GM12878 (cell line): ENCODE results near the gene CYSLTR2. TPM values are rescaled to one million over a fixed set of nuclear protein-coding genes. Genes with fewer than 3 reads are reported as not detected.

ENCODE experiments used
- ATAC-seq: fragments of 200-7000 bp; cut with Tn5 transposase; 3 replicates; pipeline ENCODE4 v1.9.1; 2020; ENCODE audit warnings: mild to moderate bottlenecking, moderate library complexity
- BruUV-seq: library from RNA; stranded (reverse); fragments of 400-500 nt; replicated peaks from 2 replicates; lab custom pipeline; 2021; lab: Mats Ljungman, UMichigan
- CTCF ChIA-PET: fragments of 300-600 bp; sonication (Branson Sonifier 250); formaldehyde crosslinking; extraction: SDS; loops from one replicate; lab custom pipeline; 2021; ENCODE audit warnings: inconsistent platforms; lab: Yijun Ruan, JAX
- POLR2A ChIA-PET: fragments of 350-600 bp; formaldehyde crosslinking; extraction: SDS; loops from one replicate; lab custom pipeline; 2021; ENCODE audit warnings: inconsistent platforms; lab: Charles Lee
- RAD21 ChIA-PET: fragments of 300-600 bp; sonication (Branson Sonifier 250); formaldehyde crosslinking; loops from one replicate; lab custom pipeline; 2023; ENCODE audit warnings: antibody characterized with exemption; ENCODE audit not compliant: unreplicated experiment; lab: Charles Lee
- SMC1A ChIA-PET: fragments of 300-600 bp; sonication (Branson Sonifier 250); formaldehyde crosslinking; loops from one replicate; lab custom pipeline; 2023; ENCODE audit not compliant: unreplicated experiment, uncharacterized antibody; lab: Charles Lee
- DNase-seq: peaks from one replicate; pipeline ENCODE4 v3.0.0-alpha.2; 2011; ENCODE audit warnings: low read depth, low spot score
- FAIRE-seq: peaks from 3 replicates; lab custom pipeline; 2011; peaks lifted over from hg19 to GRCh38; lab: Jason Lieb, UNC
- H2AFZ ChIP-seq: 2 replicates; pipeline ENCODE4 v1.6.0; 2011; ENCODE audit warnings: low read depth, low read length, control low read depth; ENCODE audit not compliant: control insufficient read depth
- H3K27ac ChIP-seq: 2 replicates; pipeline ENCODE4 v1.5.1; 2011; ENCODE audit warnings: control low read depth; ENCODE audit not compliant: control insufficient read depth, insufficient read depth
- H3K27me3 ChIP-seq, 2 experiments: replicated peaks in 1 of 2; 2 replicates each; pipeline versions ENCODE4 v1.6.0 to v1.6.1; 2011; ENCODE audit warnings: low read length in 1 of 2; ENCODE audit not compliant: control insufficient read depth in 2 of 2, insufficient read depth in 2 of 2
- H3K36me3 ChIP-seq, 2 experiments: 2 replicates each; pipeline ENCODE4 v1.5.1; 2011; ENCODE audit warnings: low read length in 1 of 2; ENCODE audit not compliant: control insufficient read depth in 2 of 2, insufficient read depth in 2 of 2
- H3K4me1 ChIP-seq: 2 replicates; pipeline ENCODE4 v1.6.1; 2011; ENCODE audit warnings: mild to moderate bottlenecking, low read length, moderate library complexity, mixed read lengths; ENCODE audit not compliant: control insufficient read depth, insufficient read depth
- H3K4me2 ChIP-seq: 2 replicates; pipeline ENCODE4 v1.6.0; 2011; ENCODE audit warnings: control low read depth; ENCODE audit not compliant: control insufficient read depth, insufficient read depth
- H3K4me3 ChIP-seq: fragments of 200-600 bp; sonication (generic); 2 replicates; pipeline ENCODE4 v1.5.1; 2016
- H3K79me2 ChIP-seq: 2 replicates; pipeline ENCODE4 v1.6.0; 2011; ENCODE audit warnings: low read length; ENCODE audit not compliant: control insufficient read depth, insufficient read depth
- H3K9ac ChIP-seq: 2 replicates; pipeline ENCODE4 v1.8.0; 2011; ENCODE audit warnings: low read length, control low read depth, mixed read lengths; ENCODE audit not compliant: control insufficient read depth, insufficient read depth
- H3K9me3 ChIP-seq: replicated peaks from 3 replicates; pipeline ENCODE4 v1.5.1; 2011; ENCODE audit warnings: mild to moderate bottlenecking, low read length; ENCODE audit not compliant: control insufficient read depth, insufficient read depth
- H4K20me1 ChIP-seq: 2 replicates; pipeline ENCODE4 v1.6.0; 2011; ENCODE audit not compliant: control insufficient read depth, insufficient read depth
- EZH2 ChIP-seq: IDR thresholded peaks from 2 replicates; pipeline ENCODE4 v1.6.1; 2012; ENCODE audit warnings: low read depth, mild to moderate bottlenecking, control low read depth, inconsistent platforms, low read length, borderline replicate concordance; ENCODE audit not compliant: control insufficient read depth
- IKZF2 ChIP-seq, 2 experiments: fragments of 450-650 bp; IDR thresholded peaks; 2 replicates each; pipeline ENCODE4 v1.6.1; 2017; ENCODE audit warnings: mild to moderate bottlenecking in 2 of 2, moderate library complexity in 2 of 2
- NFIC ChIP-seq: IDR thresholded peaks from 2 replicates; pipeline ENCODE4 v1.6.1; 2012; ENCODE audit warnings: low read depth, mild to moderate bottlenecking, inconsistent platforms, low read length, moderate library complexity
- NFYA ChIP-seq: IDR thresholded peaks from 2 replicates; pipeline ENCODE4 v1.6.1; 2011; ENCODE audit warnings: low read depth, mild to moderate bottlenecking, low read length, improper control_type of control experiment, borderline replicate concordance
- SIX5 ChIP-seq: IDR thresholded peaks from 2 replicates; pipeline ENCODE4 v1.6.1; 2011; ENCODE audit warnings: mild to moderate bottlenecking, low read depth, low read length, moderate library complexity; ENCODE audit not compliant: severe bottlenecking
- SREBF2 ChIP-seq: IDR thresholded peaks from 2 replicates; pipeline ENCODE4 v1.6.1; 2012; ENCODE audit warnings: mild to moderate bottlenecking, low read length
- SUPT20H ChIP-seq: IDR thresholded peaks from 2 replicates; pipeline ENCODE4 v1.6.1; 2011; ENCODE audit warnings: low read depth, mild to moderate bottlenecking, low read length, moderate library complexity, borderline replicate concordance; ENCODE audit not compliant: control insufficient read depth
- WGBS: methylation state at CpG from one replicate; pipeline ENCODE4 v1.1.6; 2016; ENCODE audit warnings: low lambda C conversion rate; ENCODE audit not compliant: insufficient replicate concordance, insufficient coverage; ENCODE audit errors: missing lambda C conversion rate; 5-methylcytosine and 5-hydroxymethylcytosine counted together
- in situ Hi-C: fragments of 300-500 bp; cut with MboI; formaldehyde crosslinking; loops from 9 replicates; pipeline ENCODE4 v1.14.3; 2018; ENCODE audit warnings: mixed read lengths
- intact Hi-C: fragments of 100-400 bp; cut with micrococcal nuclease; formaldehyde crosslinking; loops from one replicate; pipeline ENCODE4 v1.14.2; 2022; ENCODE audit not compliant: unreplicated experiment
- polyA plus RNA-seq, 11 experiments: library from polyadenylated mRNA; depleted of rRNA in 4 of 11; unstranded in 6 of 11; stranded (reverse) in 5 of 11; fragments of >200 nt; fragmentation: Nextera tagmentation in 4 of 11; fragmentation: Illumina TruSeq in 1 of 11; extraction: Ambion mirVana in 4 of 11; extraction: Trizol in 1 of 11; gene quantifications; 1 replicate in 1 of 11; 2 replicates in 10 of 11; pipeline versions ENCODE4 v1.2.1 to v1.2.3, GENCODE V29; 2011 to 2016; ENCODE audit warnings: inconsistent platforms in 2 of 11, missing spikeins in 2 of 11, low read depth in 1 of 11
- total RNA-seq, 4 experiments: library from RNA; depleted of rRNA in 3 of 4; stranded (reverse); fragments of >200 nt in 3 of 4; fragmentation: Illumina TruSeq in 1 of 4; extraction: Trizol in 1 of 4; gene quantifications; 2 replicates each; pipeline versions ENCODE4 v1.2.1 to v1.2.3, GENCODE V29; 2013 to 2021
- TF ChIP-seq, protein P1 (sequence below): fragments of 450-650 bp; IDR thresholded peaks from 2 replicates; pipeline ENCODE4 v1.6.1; 2017; ENCODE audit warnings: mild to moderate bottlenecking, moderate library complexity
- TF ChIP-seq, protein P2 (sequence below): IDR thresholded peaks from 2 replicates; pipeline ENCODE4 v1.6.1; 2011; ENCODE audit warnings: borderline replicate concordance, low read depth, mild to moderate bottlenecking, moderate library complexity, low read length; ENCODE audit not compliant: insufficient read depth, poor library complexity, severe bottlenecking

The CYSLTR2 gene
- total and polyA plus RNA-seq, 10 of the 15 experiments (the other 5 are each of a cell fraction or from before 2014, with no cell fraction given): 0.02 to 0.08 (median 0.03) TPM; not detected in 5

- TF ChIP-seq, protein P1, sequence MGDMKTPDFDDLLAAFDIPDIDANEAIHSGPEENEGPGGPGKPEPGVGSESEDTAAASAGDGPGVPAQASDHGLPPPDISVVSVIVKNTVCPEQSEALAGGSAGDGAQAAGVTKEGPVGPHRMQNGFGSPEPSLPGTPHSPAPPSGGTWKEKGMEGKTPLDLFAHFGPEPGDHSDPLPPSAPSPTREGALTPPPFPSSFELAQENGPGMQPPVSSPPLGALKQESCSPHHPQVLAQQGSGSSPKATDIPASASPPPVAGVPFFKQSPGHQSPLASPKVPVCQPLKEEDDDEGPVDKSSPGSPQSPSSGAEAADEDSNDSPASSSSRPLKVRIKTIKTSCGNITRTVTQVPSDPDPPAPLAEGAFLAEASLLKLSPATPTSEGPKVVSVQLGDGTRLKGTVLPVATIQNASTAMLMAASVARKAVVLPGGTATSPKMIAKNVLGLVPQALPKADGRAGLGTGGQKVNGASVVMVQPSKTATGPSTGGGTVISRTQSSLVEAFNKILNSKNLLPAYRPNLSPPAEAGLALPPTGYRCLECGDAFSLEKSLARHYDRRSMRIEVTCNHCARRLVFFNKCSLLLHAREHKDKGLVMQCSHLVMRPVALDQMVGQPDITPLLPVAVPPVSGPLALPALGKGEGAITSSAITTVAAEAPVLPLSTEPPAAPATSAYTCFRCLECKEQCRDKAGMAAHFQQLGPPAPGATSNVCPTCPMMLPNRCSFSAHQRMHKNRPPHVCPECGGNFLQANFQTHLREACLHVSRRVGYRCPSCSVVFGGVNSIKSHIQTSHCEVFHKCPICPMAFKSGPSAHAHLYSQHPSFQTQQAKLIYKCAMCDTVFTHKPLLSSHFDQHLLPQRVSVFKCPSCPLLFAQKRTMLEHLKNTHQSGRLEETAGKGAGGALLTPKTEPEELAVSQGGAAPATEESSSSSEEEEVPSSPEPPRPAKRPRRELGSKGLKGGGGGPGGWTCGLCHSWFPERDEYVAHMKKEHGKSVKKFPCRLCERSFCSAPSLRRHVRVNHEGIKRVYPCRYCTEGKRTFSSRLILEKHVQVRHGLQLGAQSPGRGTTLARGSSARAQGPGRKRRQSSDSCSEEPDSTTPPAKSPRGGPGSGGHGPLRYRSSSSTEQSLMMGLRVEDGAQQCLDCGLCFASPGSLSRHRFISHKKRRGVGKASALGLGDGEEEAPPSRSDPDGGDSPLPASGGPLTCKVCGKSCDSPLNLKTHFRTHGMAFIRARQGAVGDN: no peak
- no peak for TF ChIP-seq NFIC
Observed at GRCh38 chr13:48729856-48730255, 76.1 kb downstream of the CYSLTR2 start (continued).

- no peaks in the 10 kb centered on the region for H3K4me1 ChIP-seq
- WGBS: 31% methylated on average over 6 of the region's 6 CpGs
- H3K27ac ChIP-seq: no peak overlapping the region
- H4K20me1 ChIP-seq: no peaks in the 10 kb centered on the region
- no TSS peak for BruUV-seq
- intact Hi-C loops: loop anchor here (5.0 kb wide), 1 partner anchor 399 kb away; no protein-coding TSS in a partner anchor
- POLR2A ChIA-PET: no interaction called here
- H3K4me3 ChIP-seq: no peak overlapping the region
- SMC1A ChIA-PET: interaction anchor here (0.7 to 1.6 kb wide), 3 partner anchors 72 to 652 kb away, joined by 3 to 4 read pairs (median 3); no protein-coding TSS in a partner anchor
- no peaks in the 10 kb centered on the region; a peak in 1 of 4 replicates for H3K27me3 ChIP-seq
- CTCF ChIA-PET: interaction anchor here (0.6 to 4.9 kb wide), 18 partner anchors 9 to 1767 kb away, joined by 3 to 13 read pairs (median 4); no protein-coding TSS in a partner anchor
- in situ Hi-C loops: no loop called here
- H3K4me2 ChIP-seq: no peak overlapping the region
- H3K9ac ChIP-seq: no peak overlapping the region
- H3K79me2 ChIP-seq: no peaks in the 10 kb centered on the region
- TF ChIP-seq NFYA (no peak), SUPT20H (no peak), SIX5 (no peak), SREBF2 (no peak), EZH2 (no peak), IKZF2 (IDR thresholded peaks at IDR 0.05) (no peak), NFIC (no peak)
- TF ChIP-seq, protein P2, sequence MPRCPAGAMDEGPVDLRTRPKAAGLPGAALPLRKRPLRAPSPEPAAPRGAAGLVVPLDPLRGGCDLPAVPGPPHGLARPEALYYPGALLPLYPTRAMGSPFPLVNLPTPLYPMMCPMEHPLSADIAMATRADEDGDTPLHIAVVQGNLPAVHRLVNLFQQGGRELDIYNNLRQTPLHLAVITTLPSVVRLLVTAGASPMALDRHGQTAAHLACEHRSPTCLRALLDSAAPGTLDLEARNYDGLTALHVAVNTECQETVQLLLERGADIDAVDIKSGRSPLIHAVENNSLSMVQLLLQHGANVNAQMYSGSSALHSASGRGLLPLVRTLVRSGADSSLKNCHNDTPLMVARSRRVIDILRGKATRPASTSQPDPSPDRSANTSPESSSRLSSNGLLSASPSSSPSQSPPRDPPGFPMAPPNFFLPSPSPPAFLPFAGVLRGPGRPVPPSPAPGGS: no peak
- no peak overlapping the region for H2AFZ ChIP-seq
- FAIRE-seq (no peak), ATAC-seq (no peak), DNase-seq (no peak)
- H3K36me3 ChIP-seq: no peaks in the 10 kb centered on the region
- RAD21 ChIA-PET: interaction anchor here (1.6 kb wide), 1 partner anchor 397 kb away, joined by 3 read pairs; no protein-coding TSS in a partner anchor
- H3K9me3 ChIP-seq: no peaks in the 10 kb centered on the region; the same call in 2 of the 3 replicates
Observed at GRCh38 chr13:48731001-48731658, 77.4 kb downstream of the CYSLTR2 start.
